ENCODE measurements around the gene AP5Z1. TPM values are rescaled to one million over a fixed set of nuclear protein-coding genes. Genes with fewer than 3 reads are reported as not detected.
"Not testable (repeated sequence)": the region's sequence is repeated elsewhere in the genome, so short reads cannot be mapped to it uniquely, and the experiment has no call there.

The AP5Z1 gene
- total and polyA plus RNA-seq, 3 experiments from 2014 or later = 38.9 to 49.8 (median 47.8) TPM

DNA sequence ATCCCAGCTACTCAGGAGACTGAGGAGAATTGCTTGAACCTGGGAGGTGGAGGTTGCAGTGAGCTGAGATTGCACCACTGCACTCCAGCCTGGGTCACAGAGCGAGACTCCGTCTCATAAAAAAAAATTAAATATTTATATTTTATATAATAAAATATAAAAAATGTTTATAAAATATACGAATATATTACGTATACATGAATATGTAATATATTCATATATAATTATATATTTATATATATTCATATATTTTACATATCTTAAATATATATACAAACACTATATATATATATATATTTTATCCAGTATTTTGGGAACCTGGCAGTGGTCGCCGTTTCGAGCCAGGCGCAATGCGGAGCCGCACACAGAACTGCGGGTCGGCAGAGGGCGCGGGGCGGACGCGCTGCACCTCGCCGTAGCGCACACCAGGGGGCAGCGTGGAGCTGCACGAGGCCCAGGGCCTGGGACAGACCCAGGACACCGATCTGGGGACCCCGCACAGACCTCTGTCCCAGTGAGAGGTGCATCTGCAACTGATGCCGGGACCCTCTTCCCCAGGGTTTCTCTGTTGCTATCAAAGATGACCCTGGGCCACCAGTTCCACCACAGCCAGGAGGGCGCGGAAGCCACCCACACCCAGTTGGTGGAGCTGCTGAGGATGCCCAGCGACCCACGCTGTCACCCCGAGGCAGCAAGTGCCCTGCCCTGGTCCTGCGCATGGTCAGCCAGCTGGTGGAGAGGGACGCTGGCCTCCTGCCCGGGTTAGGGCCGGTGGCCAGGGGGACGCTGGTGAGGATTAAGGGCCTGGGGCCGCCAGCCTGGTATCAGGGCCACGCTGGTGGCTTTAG lies 22.7 kb downstream of the AP5Z1 start:
- no peaks in the 10 kb centered on the region for H3K4me1 ChIP-seq (ENCODE audit: insufficient read depth, low read length)
- Mint-ChIP-seq H3K4me1 (peaks cover 0 to 11% (median 5%) of the 10 kb centered on the region in 3 donors), H3K27ac (no peak overlapping the region), H3K27me3 (no peaks in the 10 kb centered on the region), H3K4me3 (no peak overlapping the region), H3K36me3 (no peaks in the 10 kb centered on the region), H3K9me3 (no peaks in the 10 kb centered on the region)
- H3K9me3 ChIP-seq (ENCODE audit: low read length) = no peaks in the 10 kb centered on the region
- no peaks in the 10 kb centered on the region for H3K27me3 ChIP-seq (ENCODE audit: insufficient read depth, low read length, poor library complexity, severe bottlenecking)
- no peak overlapping the region for H3K4me3 ChIP-seq (ENCODE audit: low read length)
- DNase-seq = peak in 4 of 5 donors; percentile 38 to 61 (median 48)
- H3K36me3 ChIP-seq (ENCODE audit: insufficient read depth, low read length) = no peaks in the 10 kb centered on the region
- ChIA-PET POLR2A (no interaction called here), CTCF (interaction anchor here (1.1 to 4.1 kb wide), 6 partner anchors 9 to 291 kb away, joined by 3 to 42 read pairs (median 5); no protein-coding TSS in a partner anchor)
- H3K27ac ChIP-seq (ENCODE audit: low read depth, low read length) = no peak overlapping the region

GRCh38 chr7:4798706-4799235 lies 23.3 kb downstream of the AP5Z1 start:
- CTCF ChIA-PET = interaction anchor here (1.1 to 4.1 kb wide), 4 partner anchors 10 to 287 kb away, joined by 4 to 42 read pairs (median 6); no protein-coding TSS in a partner anchor
- Mint-ChIP-seq H3K4me3 (no peak overlapping the region), H3K4me1 (peaks cover 0 to 9% (median 5%) of the 10 kb centered on the region in 3 donors), H3K27ac (no peak overlapping the region), H3K27me3 (no peaks in the 10 kb centered on the region), H3K36me3 (no peaks in the 10 kb centered on the region), H3K9me3 (no peaks in the 10 kb centered on the region)
- POLR2A ChIA-PET = no interaction called here
- H3K4me1 ChIP-seq (ENCODE audit: insufficient read depth, low read length) = no peaks in the 10 kb centered on the region
- no peak overlapping the region for H3K27ac ChIP-seq (ENCODE audit: low read depth, low read length)
- DNase-seq = no peak
- H3K4me3 ChIP-seq (ENCODE audit: low read length) = no peak overlapping the region
- no peaks in the 10 kb centered on the region for H3K27me3 ChIP-seq (ENCODE audit: insufficient read depth, low read length, poor library complexity, severe bottlenecking)
- no peaks in the 10 kb centered on the region for H3K9me3 ChIP-seq (ENCODE audit: low read length)
- no peaks in the 10 kb centered on the region for H3K36me3 ChIP-seq (ENCODE audit: insufficient read depth, low read length)

DNA sequence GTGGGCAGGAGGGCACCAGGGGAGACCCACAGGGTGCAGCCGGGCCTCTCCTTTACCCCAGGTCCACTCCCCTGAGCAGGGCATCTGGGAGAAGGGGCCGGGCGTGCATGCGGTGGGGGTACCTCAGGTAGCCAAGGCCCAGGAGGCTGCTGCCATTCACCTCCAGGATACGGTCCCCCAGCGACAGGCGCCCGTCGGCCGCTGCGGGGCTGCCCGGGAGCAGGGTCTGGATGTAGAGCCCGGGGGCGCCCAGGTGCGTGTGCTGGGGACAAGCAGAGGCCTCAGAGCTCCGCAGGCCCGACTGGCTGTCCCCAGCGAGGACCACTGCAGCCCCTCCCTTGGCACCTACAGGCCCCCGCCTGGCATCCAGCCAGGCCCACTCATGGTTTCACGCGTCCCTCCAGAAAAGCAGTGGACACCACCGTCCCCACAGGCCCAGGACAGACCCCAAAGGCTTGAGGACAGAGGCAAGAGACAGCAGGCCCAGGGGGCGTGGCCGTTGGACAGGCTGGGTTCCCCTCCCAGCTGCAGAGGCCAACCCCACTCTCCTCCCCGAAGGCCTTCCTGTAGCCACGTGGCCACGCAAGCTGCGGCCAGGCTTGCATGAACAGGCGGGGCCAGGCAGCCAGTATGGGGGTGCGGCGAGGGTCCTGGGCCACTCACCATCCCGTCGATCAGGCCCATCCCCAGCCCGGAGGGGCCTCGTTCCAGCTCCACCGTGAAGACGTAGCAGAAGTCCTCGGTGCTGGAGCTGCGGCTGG lies 24.3 kb downstream of the AP5Z1 start:
- Histone ChIP-seq H3K4me3 (ENCODE audit: low read length) (no peak overlapping the region), H3K27ac (ENCODE audit: low read depth, low read length) (no peak overlapping the region), H3K36me3 (ENCODE audit: insufficient read depth, low read length) (no peaks in the 10 kb centered on the region), H3K4me1 (ENCODE audit: insufficient read depth, low read length) (no peaks in the 10 kb centered on the region), H3K27me3 (ENCODE audit: insufficient read depth, low read length, poor library complexity, severe bottlenecking) (no peaks in the 10 kb centered on the region), H3K9me3 (ENCODE audit: low read length) (no peaks in the 10 kb centered on the region)
- peaks cover 0 to 5% (median 0%) of the 10 kb centered on the region in 3 donors for H3K4me1 Mint-ChIP-seq
- ChIA-PET POLR2A (no interaction called here), CTCF (interaction anchor here (4.1 kb wide), 1 partner anchor 286 kb away, joined by 42 read pairs; no protein-coding TSS in a partner anchor)
- no peak overlapping the region for H3K4me3 Mint-ChIP-seq
- no peak for DNase-seq
- H3K27me3 Mint-ChIP-seq = no peaks in the 10 kb centered on the region
- H3K36me3 Mint-ChIP-seq = no peaks in the 10 kb centered on the region
- no peaks in the 10 kb centered on the region for H3K9me3 Mint-ChIP-seq
- H3K27ac Mint-ChIP-seq = no peak overlapping the region

DNA sequence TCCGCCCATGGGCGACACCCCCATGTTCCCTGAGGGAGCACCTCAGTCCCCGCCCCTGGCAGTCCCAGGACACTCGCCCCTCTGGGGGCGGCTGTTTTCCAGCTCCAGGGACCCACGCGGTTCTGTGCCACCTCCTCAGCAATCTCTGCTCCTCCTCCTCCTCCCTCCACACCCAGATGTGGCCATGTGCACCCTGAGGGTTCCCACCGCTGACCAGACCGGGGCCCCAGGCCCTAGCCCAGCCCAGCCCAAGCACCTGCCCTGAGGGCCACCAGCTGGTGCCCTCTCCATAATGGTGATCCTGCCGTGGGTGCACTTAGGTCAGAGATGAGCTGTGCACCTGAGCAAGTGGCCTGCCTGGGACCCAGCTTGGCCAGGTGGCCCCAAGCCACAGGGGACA lies 25.1 kb downstream of the AP5Z1 start:
- H3K4me1 Mint-ChIP-seq = peaks cover 0 to 5% (median 0%) of the 10 kb centered on the region in 3 donors
- H3K4me1 ChIP-seq (ENCODE audit: insufficient read depth, low read length) = no peaks in the 10 kb centered on the region
- no peaks in the 10 kb centered on the region for H3K9me3 ChIP-seq (ENCODE audit: low read length)
- no peak overlapping the region for H3K27ac ChIP-seq (ENCODE audit: low read depth, low read length)
- DNase-seq = no peak
- H3K9me3 Mint-ChIP-seq = no peaks in the 10 kb centered on the region
- no peaks in the 10 kb centered on the region for H3K36me3 Mint-ChIP-seq
- no peak overlapping the region for H3K4me3 ChIP-seq (ENCODE audit: low read length)
- H3K27me3 Mint-ChIP-seq = no peaks in the 10 kb centered on the region
- CTCF ChIA-PET = no interaction called here
- H3K27ac Mint-ChIP-seq = no peak overlapping the region
- H3K36me3 ChIP-seq (ENCODE audit: insufficient read depth, low read length) = no peaks in the 10 kb centered on the region
- H3K4me3 Mint-ChIP-seq = no peak overlapping the region
- H3K27me3 ChIP-seq (ENCODE audit: insufficient read depth, low read length, poor library complexity, severe bottlenecking) = no peaks in the 10 kb centered on the region
- POLR2A ChIA-PET = no interaction called here

DNA sequence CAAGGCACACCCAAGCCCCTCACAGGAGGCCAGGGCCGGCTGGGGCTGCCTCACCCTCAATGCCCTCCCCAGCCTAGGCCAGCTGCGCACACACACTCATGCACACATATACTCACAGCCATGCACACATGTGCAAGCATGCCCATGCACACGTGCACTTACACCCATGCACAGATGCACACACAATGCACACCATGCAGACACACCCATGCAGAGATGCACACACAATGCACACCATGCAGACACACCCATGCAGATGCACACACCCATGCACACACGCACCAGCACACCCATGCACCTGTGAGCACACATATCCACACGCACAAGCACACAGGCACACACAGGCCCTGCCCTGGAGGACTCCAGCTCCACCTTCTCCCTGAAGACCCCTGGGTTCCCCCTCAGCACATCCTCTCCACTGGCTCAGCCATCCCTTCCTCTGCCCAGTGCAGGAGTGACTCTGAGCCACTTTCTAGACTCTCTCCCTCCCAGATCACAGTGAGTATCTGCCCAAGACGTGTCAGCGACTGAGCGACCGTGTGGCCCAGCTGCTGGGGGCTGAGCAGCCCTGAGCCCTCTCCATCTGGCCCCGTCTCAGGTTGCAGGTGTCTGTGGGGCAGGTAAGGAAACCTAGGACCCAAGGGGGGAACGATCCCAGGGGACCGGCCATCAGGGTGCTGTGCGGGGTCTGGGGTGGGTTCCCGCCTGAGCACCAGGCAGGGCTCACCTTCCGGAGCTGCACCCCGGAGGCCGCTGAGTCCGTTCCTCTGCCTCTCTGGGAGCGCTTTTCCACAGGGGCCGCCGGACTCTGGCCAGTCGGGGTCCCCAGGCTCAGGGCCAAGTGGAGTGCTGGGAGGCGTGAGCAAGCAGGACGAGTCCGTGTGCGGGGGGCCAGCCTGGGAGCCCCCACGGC lies 25.8 kb downstream of the AP5Z1 start:
- Mint-ChIP-seq H3K27ac (no peak overlapping the region), H3K4me1 (peaks cover 0 to 5% (median 0%) of the 10 kb centered on the region in 3 donors), H3K27me3 (no peaks in the 10 kb centered on the region), H3K9me3 (no peaks in the 10 kb centered on the region), H3K36me3 (no peaks in the 10 kb centered on the region), H3K4me3 (peak overlapping the region in 1 of 7 donors; percentile 32)
- Histone ChIP-seq H3K4me3 (ENCODE audit: low read length) (no peak overlapping the region), H3K4me1 (ENCODE audit: insufficient read depth, low read length) (no peaks in the 10 kb centered on the region), H3K27ac (ENCODE audit: low read depth, low read length) (no peak overlapping the region), H3K36me3 (ENCODE audit: insufficient read depth, low read length) (no peaks in the 10 kb centered on the region), H3K27me3 (ENCODE audit: insufficient read depth, low read length, poor library complexity, severe bottlenecking) (no peaks in the 10 kb centered on the region), H3K9me3 (ENCODE audit: low read length) (no peaks in the 10 kb centered on the region)
- CTCF ChIA-PET = interaction anchor here (1.2 kb wide), 1 partner anchor 9 kb away, joined by 3 read pairs; no protein-coding TSS in a partner anchor
- POLR2A ChIA-PET = no interaction called here
- DNase-seq = no peak

GRCh38 chr7:4801839-4802231 lies 26.4 kb downstream of the AP5Z1 start:
- Mint-ChIP-seq H3K36me3 (no peaks in the 10 kb centered on the region), H3K4me1 (peaks cover 0 to 5% (median 0%) of the 10 kb centered on the region in 3 donors), H3K27me3 (no peaks in the 10 kb centered on the region), H3K9me3 (no peaks in the 10 kb centered on the region), H3K4me3 (no peak overlapping the region), H3K27ac (no peak overlapping the region)
- no peaks in the 10 kb centered on the region for H3K9me3 ChIP-seq (ENCODE audit: low read length)
- H3K27ac ChIP-seq (ENCODE audit: low read depth, low read length) = no peak overlapping the region
- no peak overlapping the region for H3K4me3 ChIP-seq (ENCODE audit: low read length)
- H3K36me3 ChIP-seq (ENCODE audit: insufficient read depth, low read length) = no peaks in the 10 kb centered on the region
- no peaks in the 10 kb centered on the region for H3K4me1 ChIP-seq (ENCODE audit: insufficient read depth, low read length)
- no peak for DNase-seq
- CTCF ChIA-PET = interaction anchor here (1.2 kb wide), 1 partner anchor 9 kb away, joined by 3 read pairs; no protein-coding TSS in a partner anchor
- POLR2A ChIA-PET = no interaction called here
- no peaks in the 10 kb centered on the region for H3K27me3 ChIP-seq (ENCODE audit: insufficient read depth, low read length, poor library complexity, severe bottlenecking)

- CTCF ChIA-PET = interaction anchor here (1.2 kb wide), 1 partner anchor 10 kb away, joined by 3 read pairs; no protein-coding TSS in a partner anchor
- H3K4me1 ChIP-seq (ENCODE audit: insufficient read depth, low read length); H3K27me3 ChIP-seq (ENCODE audit: insufficient read depth, low read length, poor library complexity, severe bottlenecking); H3K27ac Mint-ChIP-seq; POLR2A ChIA-PET; H3K36me3 Mint-ChIP-seq; DNase-seq; H3K4me3 Mint-ChIP-seq; H3K36me3 ChIP-seq (ENCODE audit: insufficient read depth, low read length); H3K9me3 ChIP-seq (ENCODE audit: low read length); H3K4me1 Mint-ChIP-seq; H3K9me3 Mint-ChIP-seq; H3K27me3 Mint-ChIP-seq; H3K27ac ChIP-seq (ENCODE audit: low read depth, low read length); H3K4me3 ChIP-seq (ENCODE audit: low read length): not testable (repeated sequence)
Observed at GRCh38 chr7:4802577-4802976, 27.2 kb downstream of the AP5Z1 start.

All from CD8-positive, alpha-beta memory T cell (primary cell).